HCT116 (cell line): ENCODE data around the gene CGN. TPM values are rescaled to one million over a fixed set of nuclear protein-coding genes. Genes with fewer than 3 reads are reported as not detected.

ENCODE experiments used
- ATAC-seq: fragments of 200-7000 bp; cut with Tn5 transposase; 2 replicates; pipeline ENCODE4 v1.9.1; 2020; ENCODE audit warnings: mild to moderate bottlenecking, moderate library complexity
- BruUV-seq: library from RNA; stranded (reverse); fragments of 400-500 nt; replicated peaks from 2 replicates; lab custom pipeline; 2021; lab: Mats Ljungman, UMichigan
- CTCF ChIA-PET: fragments of 300-600 bp; sonication (Branson Sonifier 250); formaldehyde crosslinking; loops from one replicate; lab custom pipeline; 2021; ENCODE audit warnings: antibody characterized with exemption; lab: Charles Lee
- POLR2A ChIA-PET: fragments of 300-600, 350-600 bp; sonication (Branson Sonifier 250); formaldehyde crosslinking; loops from one replicate; lab custom pipeline; 2021; ENCODE audit warnings: antibody characterized with exemption; lab: Charles Lee
- RAD21 ChIA-PET, 2 experiments: fragments of 300-600 bp; sonication (Branson Sonifier 250); formaldehyde crosslinking; loops; one replicate each; lab custom pipeline; 2023; ENCODE audit warnings: low total read pairs in 2 of 2; ENCODE audit not compliant: uncharacterized antibody in 2 of 2, unreplicated experiment in 2 of 2, low non-redundant PET in 1 of 2; lab: Charles Lee
- DNase-seq: peaks from one replicate; pipeline ENCODE4 v3.0.0-alpha.2; 2010; ENCODE audit warnings: low read depth, low spot score
- H2AFZ ChIP-seq: fragments of 200-600 bp; shearing (Covaris generic), sonication (generic); 2 replicates; pipeline ENCODE4 v1.6.1; 2017; ENCODE audit warnings: low read depth, mixed run types, mixed read lengths, antibody characterized with exemption, low read length; ENCODE audit not compliant: poor library complexity, severe bottlenecking
- H3K27ac ChIP-seq: 2 replicates; pipeline ENCODE4 v1.5.1; 2012; ENCODE audit warnings: low read depth, low read length
- H3K27me3 ChIP-seq: fragments of 200-600 bp; sonication (generic); 2 replicates; pipeline ENCODE4 v1.6.1; 2016; ENCODE audit warnings: mixed run types, low read length, mixed read lengths; ENCODE audit not compliant: insufficient read depth
- H3K36me3 ChIP-seq, 2 experiments: fragments of 200-500 bp in 1 of 2; fragments of 200-600 bp in 1 of 2; sonication (Bioruptor generic) in 1 of 2; sonication (generic) in 1 of 2; 2 replicates each; pipeline versions ENCODE4 v1.5.1 to v1.6.1; 2014 to 2016; ENCODE audit warnings: low read length in 2 of 2, inconsistent platforms in 1 of 2, mixed read lengths in 1 of 2, mixed run types in 1 of 2; ENCODE audit not compliant: insufficient read depth in 2 of 2, control insufficient read depth in 1 of 2
- H3K4me1 ChIP-seq, 2 experiments: fragments of 200-600 bp in 1 of 2; sonication (generic) in 1 of 2; 2 replicates each; pipeline versions ENCODE4 v1.5.1 to v1.6.1; 2012 to 2017; ENCODE audit warnings: low read length in 2 of 2, inconsistent platforms in 1 of 2, mild to moderate bottlenecking in 1 of 2, mixed read lengths in 1 of 2, mixed run types in 1 of 2, moderate library complexity in 1 of 2; ENCODE audit not compliant: insufficient read depth in 2 of 2, control insufficient read depth in 1 of 2
- H3K4me2 ChIP-seq: fragments of 200-600 bp; sonication (generic); 2 replicates; pipeline ENCODE4 v1.6.1; 2017; ENCODE audit warnings: mixed run types, low read length, mixed read lengths
- H3K4me3 ChIP-seq, 2 experiments: fragments of 200-600 bp in 1 of 2; sonication (generic) in 1 of 2; replicated peaks in 1 of 2; 2 replicates each; pipeline ENCODE4 v1.5.1; 2011 to 2016; ENCODE audit warnings: low read length in 2 of 2, control low read depth in 1 of 2, low read depth in 1 of 2, mild to moderate bottlenecking in 1 of 2, mixed read lengths in 1 of 2, mixed run types in 1 of 2
- H3K79me2 ChIP-seq: fragments of 200-600 bp; sonication (generic); 2 replicates; pipeline ENCODE4 v1.6.1; 2017; ENCODE audit warnings: mild to moderate bottlenecking, mixed run types, low read length, moderate library complexity, mixed read lengths; ENCODE audit not compliant: insufficient read depth
- H3K9ac ChIP-seq: fragments of 200-600 bp; sonication (generic); 2 replicates; pipeline ENCODE4 v1.6.1; 2016; ENCODE audit warnings: low read length, mixed read lengths
- H3K9me2 ChIP-seq: fragments of 200-600 bp; sonication (generic), shearing (Covaris generic); 2 replicates; pipeline ENCODE4 v1.6.1; 2017; ENCODE audit warnings: mixed run types, mild to moderate bottlenecking, moderate library complexity; ENCODE audit not compliant: insufficient read depth
- H3K9me3 ChIP-seq, 2 experiments: fragments of 200-500 bp in 1 of 2; fragments of 200-600 bp in 1 of 2; sonication (Bioruptor generic) in 1 of 2; sonication (generic) in 1 of 2; 2 replicates each; pipeline ENCODE4 v1.6.1; 2014 to 2017; ENCODE audit warnings: low read length in 2 of 2, mixed read lengths in 2 of 2, inconsistent platforms in 1 of 2, low read depth in 1 of 2, mild to moderate bottlenecking in 1 of 2, mixed run types in 1 of 2, moderate library complexity in 1 of 2; ENCODE audit not compliant: control insufficient read depth in 1 of 2, insufficient read depth in 1 of 2
- H4K20me1 ChIP-seq: fragments of 200-600 bp; sonication (generic), shearing (Covaris generic); 2 replicates; pipeline ENCODE4 v1.6.1; 2017; ENCODE audit warnings: mixed run types, mild to moderate bottlenecking, moderate library complexity; ENCODE audit not compliant: insufficient read depth
- ATF3 ChIP-seq: IDR thresholded peaks from 2 replicates; pipeline ENCODE4 v1.6.1; 2012
- CBX3 ChIP-seq: IDR thresholded peaks from 2 replicates; pipeline ENCODE4 v1.6.1; 2012; ENCODE audit warnings: low read depth
- CEBPB ChIP-seq: IDR thresholded peaks from 2 replicates; pipeline ENCODE4 v1.6.1; 2012; ENCODE audit warnings: low read depth
- ELF1 ChIP-seq: IDR thresholded peaks from 2 replicates; pipeline ENCODE4 v1.6.1; 2012; ENCODE audit warnings: low read depth, borderline replicate concordance
- EZH2 ChIP-seq: fragments of 200-600 bp; sonication (generic); IDR thresholded peaks from 2 replicates; pipeline ENCODE4 v1.6.1; 2017; ENCODE audit warnings: antibody characterized with exemption, mixed run types
- FOSL1 ChIP-seq: IDR thresholded peaks from 2 replicates; pipeline ENCODE4 v1.6.1; 2012; ENCODE audit warnings: low read depth
- POLR2A ChIP-seq: IDR thresholded peaks from 2 replicates; pipeline ENCODE4 v1.7.0; 2011; ENCODE audit warnings: borderline replicate concordance; ENCODE audit not compliant: insufficient read depth, insufficient read length; ENCODE audit errors: extremely low read depth
- POLR2AphosphoS5 ChIP-seq: IDR thresholded peaks from 2 replicates; pipeline ENCODE4 v1.6.1; 2011; ENCODE audit warnings: mild to moderate bottlenecking, low read depth, low read length, moderate library complexity
- RAD21 ChIP-seq: IDR thresholded peaks from 2 replicates; pipeline ENCODE4 v1.6.1; 2012; ENCODE audit warnings: low read depth, mild to moderate bottlenecking
- SIN3A ChIP-seq: IDR thresholded peaks from 2 replicates; pipeline ENCODE4 v1.6.1; 2012; ENCODE audit warnings: low read depth
- SP1 ChIP-seq: IDR thresholded peaks from 2 replicates; pipeline ENCODE4 v1.6.1; 2012; ENCODE audit warnings: low read depth
- SRF ChIP-seq: IDR thresholded peaks from 2 replicates; pipeline ENCODE4 v1.6.1; 2012; ENCODE audit warnings: low read depth
- TCF7L2 ChIP-seq: IDR thresholded peaks from 2 replicates; pipeline ENCODE4 v1.7.0; 2011; ENCODE audit warnings: borderline replicate concordance, inconsistent platforms; ENCODE audit not compliant: insufficient read depth, insufficient read length; ENCODE audit errors: extremely low read depth
- YY1 ChIP-seq: IDR thresholded peaks from 2 replicates; pipeline ENCODE4 v1.6.1; 2011; ENCODE audit warnings: low read length, low read depth, moderate library complexity, mild to moderate bottlenecking; ENCODE audit not compliant: insufficient replicate concordance; ENCODE audit errors: extremely low read depth
- ZBTB33 ChIP-seq: IDR thresholded peaks from 2 replicates; pipeline ENCODE4 v1.6.1; 2011; ENCODE audit warnings: mild to moderate bottlenecking, low read length, moderate library complexity; ENCODE audit not compliant: insufficient replicate concordance; ENCODE audit errors: extremely low read depth
- ZFX ChIP-seq: fragments of 450-650 bp; IDR thresholded peaks from 2 replicates; pipeline ENCODE4 v1.6.1; 2017
- intact Hi-C: fragments of 100-400 bp; cut with micrococcal nuclease; formaldehyde crosslinking; loops from 2 replicates; pipeline ENCODE4 v1.10.0; 2022
- total RNA-seq: library from RNA; stranded (reverse); gene quantifications from one replicate; pipeline ENCODE4 v1.2.1, GENCODE V29; 2021; ENCODE audit not compliant: unreplicated experiment
- TF ChIP-seq, protein P1 (sequence below): IDR thresholded peaks from 2 replicates; pipeline ENCODE4 v1.6.1; 2012; ENCODE audit warnings: low read depth
- TF ChIP-seq, protein P2 (sequence below), 3 experiments: fragments of 200-600 bp in 1 of 3; sonication (generic) in 1 of 3; IDR thresholded peaks in 2 of 3; conservative IDR thresholded peaks in 1 of 3; 2 replicates each; pipeline ENCODE4 v1.5.1; 2012 to 2017; ENCODE audit warnings: low read depth in 2 of 3, low read length in 2 of 3, antibody characterized with exemption in 1 of 3, borderline replicate concordance in 1 of 3, control low read depth in 1 of 3, mild to moderate bottlenecking in 1 of 3, mixed read lengths in 1 of 3, mixed run types in 1 of 3, moderate library complexity in 1 of 3; ENCODE audit not compliant: insufficient read depth in 1 of 3

CGN gene
- total RNA-seq, 1 experiment from 2014 or later, result 19.7 TPM

DNA sequence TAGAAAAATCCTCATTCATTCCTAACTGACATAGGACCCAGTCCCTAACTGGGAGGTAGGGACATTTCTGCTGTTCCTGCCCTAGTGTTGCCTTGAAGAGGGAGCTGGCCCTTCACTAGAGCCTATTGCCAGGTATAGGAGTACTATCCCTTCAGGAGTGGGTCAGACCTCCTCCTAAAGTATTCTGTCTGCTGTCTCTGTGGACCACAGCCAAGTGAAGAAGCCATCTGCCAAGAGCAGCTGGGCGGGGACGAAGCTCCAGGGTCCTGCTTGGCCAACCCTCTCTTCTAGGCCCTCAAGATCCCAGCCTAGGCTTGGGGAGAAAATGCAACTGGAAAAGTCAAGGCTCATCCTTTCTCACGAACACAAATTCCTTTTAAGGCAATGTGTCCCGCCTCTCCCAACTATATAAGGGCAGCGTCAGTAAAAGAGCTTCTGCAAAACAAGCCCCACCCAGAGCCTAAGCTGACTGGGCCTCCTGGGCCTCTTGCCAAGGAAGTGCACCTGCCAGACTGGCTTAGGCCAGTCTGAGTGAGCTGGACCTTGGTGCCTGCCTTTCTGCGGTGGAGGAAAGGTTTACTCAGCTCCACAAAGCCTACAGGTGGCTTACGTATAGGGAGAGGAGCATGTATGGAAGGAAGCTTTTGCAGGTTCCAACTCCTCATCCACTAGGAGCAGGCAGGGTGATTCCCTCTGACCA is 28.3 kb downstream of the CGN start:
- ATAC-seq, result peak; percentile 83
- H3K9ac ChIP-seq, result peak overlapping the region; percentile 74
- H2AFZ ChIP-seq, result no peak overlapping the region
- TF ChIP-seq EZH2 (no peak), RAD21 (peak; percentile 27; the same call in 1 of the 2 replicates), ZFX (no peak), POLR2AphosphoS5 (no peak; the same call in 1 of the 2 replicates), SP1 (peak; percentile 77), CEBPB (no peak), SRF (peak; percentile 100), ATF3 (no peak), POLR2A (no peak), ZBTB33 (no peak), CBX3 (peak; percentile 72), TCF7L2 (no peak), FOSL1 (peak; percentile 55; the same call in 1 of the 2 replicates), SIN3A (peak; percentile 74; the same call in 1 of the 2 replicates), YY1 (no peak), ELF1 (no peak)
- TF ChIP-seq, protein P1, sequence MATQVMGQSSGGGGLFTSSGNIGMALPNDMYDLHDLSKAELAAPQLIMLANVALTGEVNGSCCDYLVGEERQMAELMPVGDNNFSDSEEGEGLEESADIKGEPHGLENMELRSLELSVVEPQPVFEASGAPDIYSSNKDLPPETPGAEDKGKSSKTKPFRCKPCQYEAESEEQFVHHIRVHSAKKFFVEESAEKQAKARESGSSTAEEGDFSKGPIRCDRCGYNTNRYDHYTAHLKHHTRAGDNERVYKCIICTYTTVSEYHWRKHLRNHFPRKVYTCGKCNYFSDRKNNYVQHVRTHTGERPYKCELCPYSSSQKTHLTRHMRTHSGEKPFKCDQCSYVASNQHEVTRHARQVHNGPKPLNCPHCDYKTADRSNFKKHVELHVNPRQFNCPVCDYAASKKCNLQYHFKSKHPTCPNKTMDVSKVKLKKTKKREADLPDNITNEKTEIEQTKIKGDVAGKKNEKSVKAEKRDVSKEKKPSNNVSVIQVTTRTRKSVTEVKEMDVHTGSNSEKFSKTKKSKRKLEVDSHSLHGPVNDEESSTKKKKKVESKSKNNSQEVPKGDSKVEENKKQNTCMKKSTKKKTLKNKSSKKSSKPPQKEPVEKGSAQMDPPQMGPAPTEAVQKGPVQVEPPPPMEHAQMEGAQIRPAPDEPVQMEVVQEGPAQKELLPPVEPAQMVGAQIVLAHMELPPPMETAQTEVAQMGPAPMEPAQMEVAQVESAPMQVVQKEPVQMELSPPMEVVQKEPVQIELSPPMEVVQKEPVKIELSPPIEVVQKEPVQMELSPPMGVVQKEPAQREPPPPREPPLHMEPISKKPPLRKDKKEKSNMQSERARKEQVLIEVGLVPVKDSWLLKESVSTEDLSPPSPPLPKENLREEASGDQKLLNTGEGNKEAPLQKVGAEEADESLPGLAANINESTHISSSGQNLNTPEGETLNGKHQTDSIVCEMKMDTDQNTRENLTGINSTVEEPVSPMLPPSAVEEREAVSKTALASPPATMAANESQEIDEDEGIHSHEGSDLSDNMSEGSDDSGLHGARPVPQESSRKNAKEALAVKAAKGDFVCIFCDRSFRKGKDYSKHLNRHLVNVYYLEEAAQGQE, result no peak
- TF ChIP-seq, protein P2, sequence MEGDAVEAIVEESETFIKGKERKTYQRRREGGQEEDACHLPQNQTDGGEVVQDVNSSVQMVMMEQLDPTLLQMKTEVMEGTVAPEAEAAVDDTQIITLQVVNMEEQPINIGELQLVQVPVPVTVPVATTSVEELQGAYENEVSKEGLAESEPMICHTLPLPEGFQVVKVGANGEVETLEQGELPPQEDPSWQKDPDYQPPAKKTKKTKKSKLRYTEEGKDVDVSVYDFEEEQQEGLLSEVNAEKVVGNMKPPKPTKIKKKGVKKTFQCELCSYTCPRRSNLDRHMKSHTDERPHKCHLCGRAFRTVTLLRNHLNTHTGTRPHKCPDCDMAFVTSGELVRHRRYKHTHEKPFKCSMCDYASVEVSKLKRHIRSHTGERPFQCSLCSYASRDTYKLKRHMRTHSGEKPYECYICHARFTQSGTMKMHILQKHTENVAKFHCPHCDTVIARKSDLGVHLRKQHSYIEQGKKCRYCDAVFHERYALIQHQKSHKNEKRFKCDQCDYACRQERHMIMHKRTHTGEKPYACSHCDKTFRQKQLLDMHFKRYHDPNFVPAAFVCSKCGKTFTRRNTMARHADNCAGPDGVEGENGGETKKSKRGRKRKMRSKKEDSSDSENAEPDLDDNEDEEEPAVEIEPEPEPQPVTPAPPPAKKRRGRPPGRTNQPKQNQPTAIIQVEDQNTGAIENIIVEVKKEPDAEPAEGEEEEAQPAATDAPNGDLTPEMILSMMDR (IDR thresholded peaks at IDR 0.05 in 2 of 3, conservative IDR thresholded peaks at IDR 0.05 in 1 of 3; ENCODE audit: borderline replicate concordance in 1 of 3, insufficient read depth in 1 of 3, low read depth in 2 of 3, low read length in 2 of 3), result no peak

More for the DNA sequence above, 28.3 kb downstream of the CGN start:
- Histone ChIP-seq H3K9me2 (no peaks in the 10 kb centered on the region), H3K79me2 (peaks cover 15% of the 10 kb centered on the region; the same call in 1 of the 2 replicates), H3K4me2 (peak overlapping the region; percentile 92), H3K27me3 (no peaks in the 10 kb centered on the region), H3K9me3 (no peaks in the 10 kb centered on the region), H3K4me3 (peak overlapping the region; percentile 76), H3K4me1 (peaks cover 15 to 42% of the 10 kb centered on the region in 2 experiments), H4K20me1 (no peaks in the 10 kb centered on the region), H3K36me3 (peaks cover 4 to 11% of the 10 kb centered on the region in 2 experiments; a peak in 2 of 4 replicates), H3K27ac (peak overlapping the region; percentile 58)
- CTCF ChIA-PET, result interaction anchor here (0.7 to 2.3 kb wide), 6 partner anchors 12 to 297 kb away, joined by 3 to 9 read pairs (median 5); partner anchors contain the start of gene CGN
- BruUV-seq, result no TSS peak
- POLR2A ChIA-PET, result interaction anchor here (0.6 to 2.3 kb wide), 17 partner anchors 9 to 248 kb away, joined by 3 to 23 read pairs (median 3); partner anchors contain the start of genes CGN and POGZ
- intact Hi-C loops, result no loop called here
- DNase-seq, result peak; percentile 95
- RAD21 ChIA-PET, result interaction anchor here (0.5 to 0.6 kb wide), 3 partner anchors 291 to 919 kb away, joined by 3 to 9 read pairs (median 4); no protein-coding TSS in a partner anchor
